Trophoblast cell (in vitro differentiated cells and primary cell): Measurements from ENCODE around the gene PTPRT.
A peak's percentile ranks its signal among the peaks of the same experiment; 100 is the strongest.

ENCODE experiments used
- DNase-seq, 2 donors: peaks; one replicate each; pipeline ENCODE4 v3.0.0-alpha.2; 2016
- H2AFZ ChIP-seq: 2 replicates; pipeline ENCODE4 v1.6.1; 2013; ENCODE audit warnings: low read length, moderate library complexity, mild to moderate bottlenecking; ENCODE audit not compliant: insufficient read depth, poor library complexity
- H2AK5ac ChIP-seq: 2 replicates; pipeline ENCODE4 v1.6.1; 2013; ENCODE audit warnings: mild to moderate bottlenecking, low read length
- H2BK120ac ChIP-seq: 2 replicates; pipeline ENCODE4 v1.6.1; 2013; ENCODE audit warnings: low read length, mild to moderate bottlenecking, moderate library complexity; ENCODE audit not compliant: insufficient read depth, poor library complexity
- H2BK12ac ChIP-seq: 2 replicates; pipeline ENCODE4 v1.6.1; 2013; ENCODE audit warnings: mild to moderate bottlenecking, low read length, moderate library complexity
- H2BK5ac ChIP-seq: 2 replicates; pipeline ENCODE4 v1.6.1; 2013; ENCODE audit warnings: low read length, low read depth, moderate library complexity, mild to moderate bottlenecking; ENCODE audit not compliant: poor library complexity
- H3K14ac ChIP-seq: 2 replicates; pipeline ENCODE4 v1.6.1; 2013; ENCODE audit warnings: mild to moderate bottlenecking, low read length
- H3K18ac ChIP-seq: 2 replicates; pipeline ENCODE4 v1.6.1; 2013; ENCODE audit warnings: mild to moderate bottlenecking, low read length
- H3K23ac ChIP-seq: 2 replicates; pipeline ENCODE4 v1.6.1; 2013; ENCODE audit warnings: low read length
- H3K27ac ChIP-seq: 2 replicates; pipeline ENCODE4 v1.5.1; 2013; ENCODE audit warnings: low read depth, mild to moderate bottlenecking, inconsistent platforms, low read length, moderate library complexity
- H3K27me3 ChIP-seq: 2 replicates; pipeline ENCODE4 v1.6.1; 2013; ENCODE audit warnings: inconsistent platforms, mild to moderate bottlenecking, low read length, moderate library complexity; ENCODE audit not compliant: insufficient read depth
- H3K36me3 ChIP-seq, 2 experiments: 1 replicate in 1 of 2; 2 replicates in 1 of 2; pipeline ENCODE4 v1.6.1; 2013; ENCODE audit warnings: low read length in 2 of 2, mild to moderate bottlenecking in 2 of 2, moderate library complexity in 1 of 2; ENCODE audit not compliant: insufficient read depth in 2 of 2, control insufficient read depth in 1 of 2
- H3K4ac ChIP-seq: 2 replicates; pipeline ENCODE4 v1.6.1; 2013; ENCODE audit warnings: low read depth, mild to moderate bottlenecking, low read length, moderate library complexity
- H3K4me1 ChIP-seq, 2 experiments: 1 replicate in 1 of 2; 2 replicates in 1 of 2; pipeline ENCODE4 v1.6.1; 2013; ENCODE audit warnings: low read length in 2 of 2, mild to moderate bottlenecking in 2 of 2, moderate library complexity in 1 of 2; ENCODE audit not compliant: insufficient read depth in 2 of 2, control insufficient read depth in 1 of 2
- H3K4me2 ChIP-seq: 2 replicates; pipeline ENCODE4 v1.6.1; 2013; ENCODE audit warnings: inconsistent platforms, mild to moderate bottlenecking, low read length, moderate library complexity
- H3K4me3 ChIP-seq: 2 replicates; pipeline ENCODE4 v1.5.1; 2013; ENCODE audit warnings: mild to moderate bottlenecking, low read depth, low read length, inconsistent platforms
- H3K79me1 ChIP-seq: one replicate; pipeline ENCODE4 v1.6.1; 2013; ENCODE audit warnings: low read length
- H3K79me2 ChIP-seq: 2 replicates; pipeline ENCODE4 v1.6.1; 2013; ENCODE audit warnings: low read length, mild to moderate bottlenecking; ENCODE audit not compliant: control insufficient read depth, insufficient read depth, poor library complexity
- H3K9ac ChIP-seq: 2 replicates; pipeline ENCODE4 v1.6.1; 2013; ENCODE audit warnings: mild to moderate bottlenecking, low read length
- H3K9me3 ChIP-seq: 2 replicates; pipeline ENCODE4 v1.6.1; 2013; ENCODE audit warnings: low read depth, mild to moderate bottlenecking, control low read depth, inconsistent platforms, low read length; ENCODE audit not compliant: insufficient read depth
- H4K12ac ChIP-seq: 2 replicates; pipeline ENCODE4 v1.6.1; 2013; ENCODE audit warnings: low read depth, mild to moderate bottlenecking, low read length, moderate library complexity
- H4K8ac ChIP-seq: 2 replicates; pipeline ENCODE4 v1.6.1; 2013; ENCODE audit warnings: low read depth, mild to moderate bottlenecking, low read length, moderate library complexity
- H4K91ac ChIP-seq: one replicate; pipeline ENCODE4 v1.6.1; 2013; ENCODE audit warnings: low read depth, mild to moderate bottlenecking, low read length, moderate library complexity
- WGBS: extraction: QIAGEN DNeasy Blood & Tissue Kit; methylation state at CpG from one replicate; pipeline ENCODE4 v1.1.7; 2013; ENCODE audit warnings: missing lambda C conversion rate; ENCODE audit not compliant: insufficient read length, insufficient coverage; ENCODE audit errors: extremely low coverage; 5-methylcytosine and 5-hydroxymethylcytosine counted together

The PTPRT gene

GRCh38 chr20:42441864-42442331 lies 747.8 kb downstream of the PTPRT start:
- Histone ChIP-seq H2AFZ (no peak overlapping the region), H3K9ac (no peak overlapping the region), H3K4me3 (no peak overlapping the region), H3K4me2 (no peak overlapping the region), H4K12ac (no peak overlapping the region), H3K23ac (no peak overlapping the region), H2BK12ac (no peak overlapping the region), H4K8ac (no peak overlapping the region), H3K79me2 (no peaks in the 10 kb centered on the region), H2BK120ac (no peak overlapping the region), H3K27me3 (no peaks in the 10 kb centered on the region), H3K79me1 (no peaks in the 10 kb centered on the region), H2BK5ac (no peak overlapping the region), H3K9me3 (no peaks in the 10 kb centered on the region), H2AK5ac (no peak overlapping the region), H3K27ac (no peak overlapping the region), H4K91ac (no peak overlapping the region), H3K36me3 (no peaks in the 10 kb centered on the region), H3K14ac (no peak overlapping the region), H3K18ac (no peak overlapping the region), H3K4me1 (no peaks in the 10 kb centered on the region), H3K4ac (no peak overlapping the region)
- DNase-seq, result no peak
- no CpG with 5 or more reads among the region's 6 CpGs for WGBS

- H3K4me3 ChIP-seq, result no peak overlapping the region
- no peaks in the 10 kb centered on the region for H3K79me2 ChIP-seq
- no peak overlapping the region for H2BK12ac ChIP-seq
- H3K23ac ChIP-seq, result no peak overlapping the region
- H4K12ac ChIP-seq, result no peak overlapping the region
- H2BK120ac ChIP-seq, result no peak overlapping the region
- DNase-seq, result no peak
- no peaks in the 10 kb centered on the region for H3K36me3 ChIP-seq
- no peak overlapping the region for H2AK5ac ChIP-seq
- no peaks in the 10 kb centered on the region for H3K27me3 ChIP-seq
- no peaks in the 10 kb centered on the region for H3K79me1 ChIP-seq
- H2AFZ ChIP-seq, result no peak overlapping the region
- no peak overlapping the region for H3K18ac ChIP-seq
- no peak overlapping the region for H4K91ac ChIP-seq
- H3K4ac ChIP-seq, result no peak overlapping the region
- no peak overlapping the region for H3K14ac ChIP-seq
- H3K9me3 ChIP-seq, result no peaks in the 10 kb centered on the region
- H4K8ac ChIP-seq, result no peak overlapping the region
- H2BK5ac ChIP-seq, result no peak overlapping the region
- no peak overlapping the region for H3K9ac ChIP-seq
- no peaks in the 10 kb centered on the region for H3K4me1 ChIP-seq
- H3K4me2 ChIP-seq, result no peak overlapping the region
- H3K27ac ChIP-seq, result no peak overlapping the region
- no CpG with 5 or more reads among the region's 11 CpGs for WGBS
These were observed 748.4 kb downstream of the PTPRT start for GRCh38 chr20:42441196-42441863.

GRCh38 chr20:42435230-42435629 lies 754.5 kb downstream of the PTPRT start:
- no peak overlapping the region for H3K4me2 ChIP-seq
- H3K9ac ChIP-seq, result peak overlapping the region; percentile 53
- no CpG with 5 or more reads among the region's 1 CpG for WGBS
- H4K8ac ChIP-seq, result no peak overlapping the region
- H3K23ac ChIP-seq, result no peak overlapping the region
- H3K9me3 ChIP-seq, result no peaks in the 10 kb centered on the region
- H3K4me1 ChIP-seq, result no peaks in the 10 kb centered on the region
- no peak overlapping the region for H3K4me3 ChIP-seq
- no peaks in the 10 kb centered on the region for H3K27me3 ChIP-seq
- H3K36me3 ChIP-seq, result no peaks in the 10 kb centered on the region
- H3K4ac ChIP-seq, result no peak overlapping the region
- H3K79me2 ChIP-seq, result no peaks in the 10 kb centered on the region
- H2AFZ ChIP-seq, result no peak overlapping the region
- H3K18ac ChIP-seq, result no peak overlapping the region
- no peak overlapping the region for H4K91ac ChIP-seq
- no peak overlapping the region for H2BK5ac ChIP-seq
- H3K27ac ChIP-seq, result no peak overlapping the region
- no peaks in the 10 kb centered on the region for H3K79me1 ChIP-seq
- H2AK5ac ChIP-seq, result no peak overlapping the region
- no peak overlapping the region for H4K12ac ChIP-seq
- H2BK12ac ChIP-seq, result no peak overlapping the region
- DNase-seq, result no peak
- no peak overlapping the region for H2BK120ac ChIP-seq
- no peak overlapping the region for H3K14ac ChIP-seq

- no peaks in the 10 kb centered on the region for H3K79me1 ChIP-seq
- H3K27ac ChIP-seq, result no peak overlapping the region
- H4K8ac ChIP-seq, result no peak overlapping the region
- no CpG with 5 or more reads among the region's 6 CpGs for WGBS
- no peak overlapping the region for H3K23ac ChIP-seq
- no peak for DNase-seq
- H3K14ac ChIP-seq, result no peak overlapping the region
- no peak overlapping the region for H3K4me3 ChIP-seq
- H3K79me2 ChIP-seq, result no peaks in the 10 kb centered on the region
- no peaks in the 10 kb centered on the region for H3K9me3 ChIP-seq
- H2BK120ac ChIP-seq, result no peak overlapping the region
- no peak overlapping the region for H4K12ac ChIP-seq
- no peaks in the 10 kb centered on the region for H3K4me1 ChIP-seq
- no peak overlapping the region for H3K4ac ChIP-seq
- H2AK5ac ChIP-seq, result no peak overlapping the region
- no peak overlapping the region for H3K4me2 ChIP-seq
- no peaks in the 10 kb centered on the region for H3K36me3 ChIP-seq
- no peak overlapping the region for H3K9ac ChIP-seq
- no peak overlapping the region for H3K18ac ChIP-seq
- H2BK12ac ChIP-seq, result no peak overlapping the region
- H3K27me3 ChIP-seq, result no peaks in the 10 kb centered on the region
- no peak overlapping the region for H4K91ac ChIP-seq
- H2BK5ac ChIP-seq, result no peak overlapping the region
- H2AFZ ChIP-seq, result no peak overlapping the region
These were observed 757.0 kb downstream of the PTPRT start for GRCh38 chr20:42432496-42433334.
